ENCODE data around the gene TEDC1.

The TEDC1 gene

GRCh38 chr14:105500036-105500725 lies 9.1 kb downstream of the TEDC1 start:
- TF ChIP-seq TCF12 (IDR thresholded peaks at IDR 0.05; ENCODE audit: low read depth) (no peak), CEBPB (IDR thresholded peaks at IDR 0.05) (no peak), TEAD4 (IDR thresholded peaks at IDR 0.05) (no peak), FOXM1 (IDR thresholded peaks at IDR 0.05; ENCODE audit: borderline replicate concordance, low read depth) (no peak), EGR1 (IDR thresholded peaks at IDR 0.05) (no peak), CREB1 (IDR thresholded peaks at IDR 0.05; ENCODE audit: low read depth) (no peak), TAF1 (IDR thresholded peaks at IDR 0.05; ENCODE audit: low read depth) (no peak), NFIC (IDR thresholded peaks at IDR 0.05) (no peak), EP300 (IDR thresholded peaks at IDR 0.05; ENCODE audit: borderline replicate concordance) (no peak), ZBTB7A (IDR thresholded peaks at IDR 0.05; ENCODE audit: low read depth) (no peak), YY1 (IDR thresholded peaks at IDR 0.05; ENCODE audit: low read depth) (no peak), REST (IDR thresholded peaks at IDR 0.05; ENCODE audit: low read depth) (no peak), RAD21 (IDR thresholded peaks at IDR 0.05; ENCODE audit: low read depth) (no peak)
- TF ChIP-seq, protein P1, sequence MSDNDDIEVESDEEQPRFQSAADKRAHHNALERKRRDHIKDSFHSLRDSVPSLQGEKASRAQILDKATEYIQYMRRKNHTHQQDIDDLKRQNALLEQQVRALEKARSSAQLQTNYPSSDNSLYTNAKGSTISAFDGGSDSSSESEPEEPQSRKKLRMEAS (IDR thresholded peaks at IDR 0.05), result no peak
- TF ChIP-seq, protein P2, sequence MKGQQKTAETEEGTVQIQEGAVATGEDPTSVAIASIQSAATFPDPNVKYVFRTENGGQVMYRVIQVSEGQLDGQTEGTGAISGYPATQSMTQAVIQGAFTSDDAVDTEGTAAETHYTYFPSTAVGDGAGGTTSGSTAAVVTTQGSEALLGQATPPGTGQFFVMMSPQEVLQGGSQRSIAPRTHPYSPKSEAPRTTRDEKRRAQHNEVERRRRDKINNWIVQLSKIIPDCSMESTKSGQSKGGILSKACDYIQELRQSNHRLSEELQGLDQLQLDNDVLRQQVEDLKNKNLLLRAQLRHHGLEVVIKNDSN (IDR thresholded peaks at IDR 0.05), result no peak

- no peak for TF ChIP-seq CEBPB (IDR thresholded peaks at IDR 0.05)
- TF ChIP-seq YY1 (IDR thresholded peaks at IDR 0.05; ENCODE audit: low read depth), result no peak
- TF ChIP-seq, protein P2 (IDR thresholded peaks at IDR 0.05), result no peak
- TF ChIP-seq, protein P1 (IDR thresholded peaks at IDR 0.05), result no peak
- no peak for TF ChIP-seq TCF12 (IDR thresholded peaks at IDR 0.05; ENCODE audit: low read depth)
- no peak for TF ChIP-seq REST (IDR thresholded peaks at IDR 0.05; ENCODE audit: low read depth)
- no peak for TF ChIP-seq EP300 (IDR thresholded peaks at IDR 0.05; ENCODE audit: borderline replicate concordance)
- TF ChIP-seq TAF1 (IDR thresholded peaks at IDR 0.05; ENCODE audit: low read depth), result no peak
- TF ChIP-seq CREB1 (IDR thresholded peaks at IDR 0.05; ENCODE audit: low read depth), result no peak
- TF ChIP-seq FOXM1 (IDR thresholded peaks at IDR 0.05; ENCODE audit: borderline replicate concordance, low read depth), result no peak
- TF ChIP-seq ZBTB7A (IDR thresholded peaks at IDR 0.05; ENCODE audit: low read depth), result no peak
- no peak for TF ChIP-seq EGR1 (IDR thresholded peaks at IDR 0.05)
These were observed 9.7 kb downstream of the TEDC1 start for GRCh38 chr14:105500726-105501101.

GRCh38 chr14:105501504-105502291 lies 10.7 kb downstream of the TEDC1 start:
- TF ChIP-seq NFIC (IDR thresholded peaks at IDR 0.05) (no peak), ZBTB7A (IDR thresholded peaks at IDR 0.05; ENCODE audit: low read depth) (no peak), CREB1 (IDR thresholded peaks at IDR 0.05; ENCODE audit: low read depth) (no peak), TEAD4 (IDR thresholded peaks at IDR 0.05) (no peak), EP300 (IDR thresholded peaks at IDR 0.05; ENCODE audit: borderline replicate concordance) (no peak), CEBPB (IDR thresholded peaks at IDR 0.05) (no peak), REST (IDR thresholded peaks at IDR 0.05; ENCODE audit: low read depth) (no peak)
